HG02571 (cell line): ENCODE data around the gene ANO4.
"Not testable (repeated sequence)": the region's sequence is repeated elsewhere in the genome, so short reads cannot be mapped to it uniquely, and the experiment has no call there.

Source experiments
- ATAC-seq: cut with Tn5 transposase; IDR thresholded peaks from one replicate; pipeline ENCODE4 v1.9.1; 2021; ENCODE audit warnings: mild to moderate bottlenecking, moderate library complexity; ENCODE audit not compliant: unreplicated experiment

ANO4 gene

DNA sequence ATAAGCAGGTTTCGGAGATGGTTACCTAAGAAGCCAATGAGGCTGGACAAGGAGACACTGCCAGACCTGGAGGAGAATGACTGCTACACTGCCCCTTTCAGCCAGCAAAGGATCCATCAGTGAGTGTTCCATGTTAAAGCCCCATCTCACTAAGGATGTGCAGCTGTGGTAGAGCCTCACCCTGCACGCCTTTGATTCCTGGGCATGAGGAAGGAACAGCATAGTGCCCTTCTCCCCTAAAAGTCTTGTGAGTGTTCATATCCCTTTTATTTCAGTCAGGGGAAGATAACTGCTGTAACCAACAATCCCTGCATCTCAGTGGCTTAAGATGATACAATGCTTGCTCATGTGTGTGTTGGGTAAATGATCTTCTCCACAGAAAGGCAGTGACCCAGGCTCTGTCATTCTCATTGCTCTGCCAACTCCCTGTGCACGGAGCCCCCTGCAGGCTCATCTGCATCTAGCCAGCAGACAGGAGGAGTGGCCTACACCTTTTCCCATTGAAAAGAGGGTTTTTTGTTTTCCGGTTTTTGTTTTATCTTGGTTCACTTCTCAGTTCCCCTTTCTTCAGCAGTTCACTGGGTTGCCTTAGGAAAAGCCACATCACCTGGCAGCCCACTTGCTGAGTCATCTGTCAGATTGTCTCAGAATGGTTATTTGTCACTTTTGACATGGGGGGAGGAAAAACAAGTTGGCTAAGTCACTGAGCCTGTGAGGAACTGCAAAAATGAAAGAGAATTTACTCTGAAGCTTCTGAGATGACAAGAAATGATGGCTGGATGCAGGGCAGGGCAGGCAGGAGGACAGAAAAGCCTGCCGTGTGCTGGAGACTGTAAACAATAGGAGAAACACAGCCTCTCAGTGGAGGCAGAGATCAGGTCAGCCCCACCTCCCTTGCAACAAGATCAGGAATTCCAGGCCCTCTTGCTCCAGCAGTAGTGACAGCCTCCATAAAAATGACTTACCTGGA is 193.3 kb downstream of the ANO4 start:
- ATAC-seq = peak; percentile 94

DNA sequence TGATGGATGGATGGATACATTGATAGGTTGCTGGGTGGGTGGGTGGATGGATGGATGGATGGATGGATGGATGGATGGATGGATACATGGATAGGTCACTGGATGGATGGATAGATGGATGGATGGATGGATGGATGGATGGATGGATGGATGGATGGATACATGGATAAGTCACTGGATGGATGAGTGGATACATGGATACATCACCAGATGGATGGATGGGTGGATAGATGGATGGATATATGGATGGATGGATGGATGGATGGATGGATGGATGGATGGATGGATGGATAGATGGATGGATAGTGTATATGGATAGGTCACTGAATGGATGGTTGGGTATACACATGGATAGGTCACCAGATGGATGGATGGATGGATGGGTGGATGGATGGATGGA is 194.9 kb downstream of the ANO4 start:
- not testable (repeated sequence) for ATAC-seq

DNA sequence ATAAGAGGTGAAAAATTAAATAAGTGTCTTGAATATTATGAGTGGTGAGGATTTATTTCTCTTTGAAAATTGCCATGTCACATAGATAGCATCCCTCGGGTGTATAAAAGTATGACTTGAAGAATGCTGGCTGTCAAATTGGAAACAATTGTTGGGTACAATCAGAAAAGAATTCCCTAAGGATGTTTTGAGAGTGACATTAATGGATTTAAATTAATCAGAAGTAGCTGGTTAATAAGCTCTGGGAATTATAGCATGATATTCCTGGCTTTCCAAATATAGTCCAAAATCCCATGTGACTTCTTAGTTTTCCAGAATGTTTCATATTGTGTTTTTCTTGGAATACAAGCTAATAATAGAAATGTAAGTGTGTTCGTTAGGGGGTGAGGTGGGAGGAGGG is 196.5 kb downstream of the ANO4 start:
- ATAC-seq = no peak

DNA sequence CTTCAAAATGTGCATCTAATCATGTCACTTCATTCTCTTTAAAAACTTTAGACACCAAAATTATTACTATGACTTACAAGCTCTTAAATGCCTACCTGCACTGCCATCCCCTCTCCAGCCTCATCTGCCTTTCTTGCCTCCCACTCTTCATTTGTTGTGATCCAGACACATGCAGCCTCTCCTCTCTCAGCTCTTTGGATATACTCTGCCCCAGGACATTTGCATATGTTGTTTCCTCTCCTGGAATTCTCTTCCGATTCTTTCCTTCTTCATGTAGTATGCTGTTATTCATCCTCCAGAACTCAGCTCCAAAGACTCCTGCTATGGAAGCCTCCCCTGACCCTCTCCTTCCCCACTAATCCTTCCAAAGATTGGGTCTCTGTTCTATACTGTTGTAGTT is 197.6 kb downstream of the ANO4 start:
- ATAC-seq = no peak

DNA sequence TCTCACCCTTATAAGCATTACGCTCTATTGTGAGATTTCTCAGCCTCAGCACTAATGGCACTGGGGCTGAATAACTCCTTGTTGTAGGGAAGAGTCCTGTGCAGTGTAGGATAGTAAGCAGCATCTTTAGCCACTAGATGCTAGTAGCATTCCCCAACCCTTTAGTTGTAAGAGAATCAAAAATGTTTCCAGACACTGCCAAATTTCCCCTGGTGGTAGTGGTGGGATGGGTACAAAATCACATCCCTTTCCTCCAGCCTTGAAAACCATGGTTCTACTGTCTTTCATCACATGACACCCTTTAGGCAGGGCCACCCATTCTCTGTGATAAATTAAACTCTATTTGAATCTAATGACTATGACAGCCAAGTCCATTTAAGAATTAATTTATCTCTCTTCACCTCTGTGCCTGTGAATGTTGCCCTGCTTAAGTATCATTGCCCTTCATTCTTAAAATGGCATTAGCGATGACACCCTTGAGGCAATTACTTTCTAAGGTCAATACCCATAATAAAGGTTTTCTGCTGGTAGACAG is 199.4 kb downstream of the ANO4 start:
- no peak for ATAC-seq

DNA sequence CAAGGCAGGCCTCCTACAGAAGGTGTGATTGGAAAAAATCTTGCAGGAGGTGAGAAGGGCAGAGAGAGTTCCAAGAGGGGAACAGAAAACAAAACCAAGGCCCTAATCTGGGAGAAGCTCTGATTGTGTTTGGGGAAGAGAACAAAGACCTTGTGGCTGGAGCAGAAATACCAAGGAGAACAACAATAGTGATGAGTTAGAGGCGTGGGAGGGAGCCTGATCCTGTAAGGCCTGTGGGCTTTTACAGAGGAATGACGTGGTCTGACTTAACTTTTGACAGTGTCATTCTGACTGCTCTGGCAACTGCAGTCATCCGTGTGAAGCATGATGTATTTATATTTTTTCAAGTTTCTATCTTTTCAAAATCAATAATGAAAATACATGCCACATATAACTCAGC is 200.6 kb downstream of the ANO4 start:
- peak; percentile 58 for ATAC-seq

DNA sequence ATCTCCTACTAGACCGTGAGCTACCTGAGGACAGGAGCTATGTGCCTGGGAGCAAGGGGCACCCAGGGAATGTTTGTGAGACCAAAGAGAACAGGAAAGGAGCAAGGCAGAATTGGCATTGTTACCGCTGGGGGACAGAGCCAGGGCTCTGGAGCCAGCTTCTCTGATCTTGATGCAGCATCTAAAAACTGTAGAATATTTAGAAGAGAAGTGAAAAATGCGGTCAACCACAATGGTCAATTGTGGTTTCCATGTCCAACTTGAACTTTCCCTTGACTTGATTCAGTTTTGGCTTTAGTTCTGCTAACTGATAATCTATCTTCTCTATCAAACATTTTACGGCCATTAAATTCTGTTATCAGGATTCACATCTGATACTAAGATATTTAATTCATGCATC is 201.2 kb downstream of the ANO4 start:
- ATAC-seq = peak; percentile 60

DNA sequence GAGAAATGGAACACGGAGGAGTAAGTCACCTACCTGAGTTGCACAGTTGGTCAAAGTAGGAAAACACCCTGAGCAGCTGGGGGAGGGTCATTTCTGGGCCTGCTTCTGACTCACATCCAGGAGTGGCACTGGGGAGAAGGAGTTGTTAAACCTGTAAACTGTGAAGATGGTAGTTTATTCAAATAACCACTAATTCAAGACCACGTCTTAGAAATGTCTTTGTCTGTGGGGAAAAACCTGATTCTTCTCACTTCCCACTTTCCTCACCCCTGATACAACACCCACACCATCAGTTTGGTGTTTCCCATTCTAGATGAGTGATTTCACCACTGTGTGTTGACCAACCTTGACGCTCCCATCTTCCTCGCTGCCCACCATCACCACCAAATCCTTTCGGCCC is 207.1 kb downstream of the ANO4 start:
- peak; percentile 79 for ATAC-seq

DNA sequence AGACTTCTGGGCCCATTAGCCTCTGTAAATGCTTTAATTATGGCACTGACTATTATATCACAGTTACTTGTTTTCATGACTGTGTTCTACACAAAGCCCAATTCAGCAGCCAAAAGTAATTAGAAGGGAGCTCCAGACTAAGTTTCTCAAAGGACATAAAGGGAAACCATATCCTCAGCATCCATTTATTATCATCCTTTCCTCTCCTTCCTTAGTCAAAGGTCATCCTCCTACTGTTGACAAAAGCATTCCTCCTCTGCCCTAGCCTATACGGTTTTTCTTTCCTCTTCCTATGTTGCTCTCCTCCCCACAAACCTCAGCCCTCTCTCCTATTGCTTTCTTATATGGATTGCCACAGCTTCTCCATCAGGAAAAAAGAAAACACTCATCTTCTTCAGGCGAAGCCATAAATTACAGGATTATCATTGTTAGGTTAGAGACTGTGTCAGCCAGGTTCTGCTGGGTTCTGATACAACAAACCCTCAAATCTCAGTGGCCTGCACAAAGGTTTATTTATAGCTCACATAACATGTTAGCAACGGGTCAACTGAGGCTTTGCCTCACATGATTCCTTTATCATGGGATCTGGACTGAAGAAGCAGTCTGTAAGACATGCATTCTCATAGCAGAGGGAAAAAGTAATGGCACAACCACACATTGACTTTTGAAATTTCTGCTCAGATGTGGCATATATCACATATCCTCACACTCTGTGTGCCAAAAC is 208.3 kb downstream of the ANO4 start:
- no peak for ATAC-seq

DNA sequence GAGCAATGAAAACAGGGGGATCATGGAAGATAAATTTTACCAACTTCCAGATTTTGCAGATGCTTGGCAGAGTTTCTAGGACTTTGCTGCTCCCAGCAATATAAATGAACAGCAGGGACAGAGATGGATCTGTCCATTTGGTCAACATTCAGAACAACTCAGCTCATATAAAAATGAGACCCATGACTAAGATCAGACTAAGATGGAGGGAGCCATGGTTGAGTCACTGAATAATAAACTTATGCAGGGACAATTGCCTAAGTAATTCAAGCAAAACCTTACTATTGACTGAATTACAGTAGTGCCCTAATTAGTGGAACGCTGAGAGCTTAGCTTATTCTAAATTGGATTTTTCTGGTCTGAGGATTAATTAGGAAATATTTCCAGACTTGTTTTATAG is 210.3 kb downstream of the ANO4 start:
- no peak for ATAC-seq

DNA sequence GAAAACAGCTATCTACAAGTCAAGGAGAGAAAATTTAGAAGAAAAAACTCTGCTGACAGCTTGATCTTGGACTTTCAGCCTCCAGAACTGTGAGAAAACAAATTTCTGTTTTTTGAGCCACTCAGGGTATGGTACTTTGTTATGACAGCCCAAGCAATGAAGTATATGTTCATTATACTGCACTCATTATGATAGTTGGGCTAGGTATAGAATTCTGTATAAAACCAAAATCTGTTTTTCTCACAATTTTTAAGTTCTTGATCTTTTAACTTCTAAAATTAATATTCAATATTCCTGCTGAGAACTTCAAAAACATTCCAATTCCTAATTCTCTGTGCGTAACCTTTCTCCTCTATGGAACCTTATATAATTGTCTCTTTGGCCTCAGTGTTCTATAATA is 214.7 kb downstream of the ANO4 start:
- no peak for ATAC-seq

DNA sequence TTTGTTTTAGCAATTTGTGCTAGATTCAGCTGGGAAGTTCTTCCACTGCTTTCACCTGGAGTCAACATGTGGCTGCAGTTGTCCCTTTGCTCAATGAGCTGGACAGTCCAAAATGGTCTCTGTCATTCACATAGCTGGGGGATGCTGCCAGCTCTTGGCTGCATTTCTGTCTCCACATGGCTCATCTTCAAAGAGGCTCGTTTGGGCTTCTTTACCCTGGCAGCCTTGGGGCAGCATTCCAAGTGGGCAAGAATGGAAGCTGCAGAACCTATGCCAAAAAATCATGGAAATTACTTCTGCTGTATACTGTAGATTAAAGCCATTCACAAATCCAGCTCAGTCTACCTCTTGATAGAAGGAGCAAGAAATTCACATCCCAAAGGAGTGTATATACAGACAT is 216.3 kb downstream of the ANO4 start:
- ATAC-seq = no peak

DNA sequence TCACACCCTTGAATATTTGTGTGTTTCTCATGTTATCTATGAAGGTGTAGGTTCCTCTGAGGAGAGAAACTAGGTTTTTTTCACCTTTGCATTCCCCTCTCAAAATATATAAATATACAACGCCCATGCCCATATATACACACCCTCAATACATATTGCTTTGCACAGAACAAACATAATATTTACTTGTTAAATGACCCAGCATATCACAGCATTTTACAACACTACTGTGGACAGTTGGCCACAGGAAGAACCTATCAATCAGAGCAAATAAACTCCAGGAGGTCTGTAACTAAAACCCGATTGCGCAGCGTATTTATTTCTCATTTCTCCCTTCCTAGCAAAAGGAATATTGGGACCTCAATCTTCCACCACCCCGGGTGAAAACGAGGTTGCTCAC is 219.4 kb downstream of the ANO4 start:
- ATAC-seq = no peak

DNA sequence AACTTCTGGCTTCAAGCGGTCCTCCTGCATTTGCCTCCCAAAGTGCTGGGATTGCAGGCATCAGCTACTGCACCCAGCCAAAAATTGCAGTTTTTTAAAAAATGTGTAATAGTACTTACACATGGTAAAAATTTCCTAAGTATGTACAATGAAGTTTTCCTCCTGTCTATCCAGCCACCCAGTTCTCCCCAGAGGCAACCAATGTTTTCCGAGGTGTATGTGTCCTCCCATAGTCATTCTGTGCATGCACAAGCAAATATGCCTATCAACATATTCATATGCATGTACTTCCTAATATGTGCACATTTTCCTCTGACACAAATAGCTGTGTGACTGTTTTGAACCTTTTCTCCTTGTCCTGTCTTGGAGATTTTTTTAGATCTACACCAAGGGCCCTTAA is 220.5 kb downstream of the ANO4 start:
- ATAC-seq = no peak

DNA sequence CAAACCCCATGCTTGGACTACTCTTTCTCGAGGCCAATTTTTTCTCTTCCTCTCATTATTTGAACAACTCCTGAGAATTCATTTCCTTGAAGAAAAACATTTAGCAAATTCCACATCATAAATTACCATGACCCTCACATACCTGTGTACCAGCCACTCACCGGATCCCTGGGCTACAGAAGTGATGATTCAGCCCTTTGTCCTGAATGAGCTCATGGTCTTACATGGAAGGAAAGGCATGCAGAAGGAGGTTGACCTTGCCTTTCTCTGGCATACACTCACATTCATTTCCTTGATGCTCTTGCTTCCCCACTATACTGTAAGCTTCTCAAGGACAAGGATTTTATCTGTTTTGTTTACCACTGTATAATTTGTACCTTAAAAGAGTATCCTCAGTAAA is 224.0 kb downstream of the ANO4 start:
- no peak for ATAC-seq

DNA sequence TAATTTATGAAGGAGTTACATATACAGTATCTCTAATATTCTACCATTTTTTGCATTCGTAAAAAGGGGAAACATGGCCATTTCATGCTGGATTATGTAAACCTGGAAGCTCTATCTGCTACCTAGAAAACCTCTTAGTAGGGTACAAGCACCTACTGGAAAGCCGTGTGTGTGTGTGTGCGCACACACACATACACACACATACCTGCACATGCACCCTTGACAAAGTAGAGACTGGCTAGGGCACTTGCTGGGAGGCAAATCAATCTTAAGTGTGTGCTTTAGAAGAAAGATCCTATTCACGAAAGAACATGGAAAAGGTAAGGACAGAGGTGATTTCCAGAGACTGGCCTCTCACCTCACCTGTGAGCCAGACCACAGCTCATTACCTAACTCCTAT is 224.6 kb downstream of the ANO4 start:
- no peak for ATAC-seq

DNA sequence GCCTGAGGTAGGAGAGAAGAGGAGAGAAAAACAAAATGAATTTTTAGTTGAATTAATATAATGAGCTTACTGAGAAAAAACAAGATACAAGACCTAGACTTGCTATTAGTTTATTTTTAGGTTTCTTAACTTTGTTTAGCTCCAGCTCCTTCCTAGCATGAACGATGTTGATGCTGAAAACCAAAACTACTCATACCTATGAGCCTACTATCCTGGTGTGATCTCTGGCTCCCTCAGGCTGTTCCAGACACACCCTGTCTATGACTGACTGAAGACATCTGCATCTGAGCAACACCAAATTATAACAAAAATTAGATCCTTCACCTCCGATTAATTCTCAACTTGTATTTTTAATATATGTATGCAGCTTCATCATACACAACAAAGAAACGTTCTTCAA is 225.1 kb downstream of the ANO4 start:
- ATAC-seq = no peak

DNA sequence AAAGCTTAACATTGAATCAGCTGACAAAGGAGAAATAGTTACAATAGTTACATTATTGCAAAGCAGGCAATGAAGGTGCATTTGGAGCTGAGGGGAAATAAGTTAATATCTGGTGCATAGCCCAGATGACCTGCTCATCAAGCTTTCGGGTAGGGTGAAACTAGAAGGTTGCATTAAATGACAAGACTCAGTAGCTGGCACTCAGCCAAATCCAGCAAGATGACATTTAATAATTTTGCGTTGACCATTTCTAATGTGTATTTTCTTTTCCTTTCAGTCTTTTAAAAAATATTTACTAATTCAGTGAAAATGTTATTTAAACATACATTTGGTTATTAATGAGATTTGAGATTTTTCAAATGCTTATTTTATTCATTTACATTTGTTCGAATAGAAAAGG is 226.9 kb downstream of the ANO4 start:
- ATAC-seq = no peak

DNA sequence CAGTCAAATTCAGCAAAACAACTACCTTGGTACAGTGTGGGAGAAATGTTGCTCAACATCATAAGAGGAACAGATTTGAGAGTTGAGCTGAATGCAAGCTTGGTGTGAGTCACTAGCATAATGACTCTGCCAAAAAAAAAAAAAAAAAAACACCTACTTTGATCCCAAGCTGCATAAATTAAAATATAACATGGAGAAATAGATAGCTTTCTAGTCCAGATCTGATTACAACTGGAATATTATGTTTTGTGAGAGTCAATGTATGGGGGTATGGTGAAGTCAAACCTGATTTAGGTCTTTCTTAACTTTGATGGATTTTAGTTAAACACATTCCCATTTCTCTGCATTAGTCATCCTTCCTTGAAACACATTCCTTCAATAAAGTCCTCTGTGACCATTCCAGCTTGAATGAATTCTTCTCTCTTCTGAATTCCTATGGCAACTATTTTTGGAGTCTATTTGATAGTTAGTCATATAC is 227.4 kb downstream of the ANO4 start:
- no peak for ATAC-seq

DNA sequence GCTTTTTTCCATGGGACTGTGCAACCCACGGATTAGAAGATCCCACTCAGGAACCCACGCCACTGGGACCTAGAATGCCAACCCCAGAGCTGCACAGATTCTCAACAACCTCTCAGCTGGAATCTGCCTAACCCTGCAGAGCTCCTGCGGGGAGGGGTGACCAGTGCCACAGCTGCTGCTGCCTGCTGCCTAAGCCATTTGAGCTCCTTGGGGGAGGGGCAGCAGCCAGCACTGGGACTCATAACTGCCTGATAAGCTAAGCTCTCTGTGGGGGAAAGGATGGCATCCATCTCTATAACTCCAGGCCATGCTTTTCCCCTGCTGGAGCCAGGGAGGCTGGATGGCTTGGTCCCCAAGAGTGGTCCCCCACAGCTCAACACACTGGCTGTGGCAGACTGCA is 232.6 kb downstream of the ANO4 start:
- ATAC-seq = no peak

DNA sequence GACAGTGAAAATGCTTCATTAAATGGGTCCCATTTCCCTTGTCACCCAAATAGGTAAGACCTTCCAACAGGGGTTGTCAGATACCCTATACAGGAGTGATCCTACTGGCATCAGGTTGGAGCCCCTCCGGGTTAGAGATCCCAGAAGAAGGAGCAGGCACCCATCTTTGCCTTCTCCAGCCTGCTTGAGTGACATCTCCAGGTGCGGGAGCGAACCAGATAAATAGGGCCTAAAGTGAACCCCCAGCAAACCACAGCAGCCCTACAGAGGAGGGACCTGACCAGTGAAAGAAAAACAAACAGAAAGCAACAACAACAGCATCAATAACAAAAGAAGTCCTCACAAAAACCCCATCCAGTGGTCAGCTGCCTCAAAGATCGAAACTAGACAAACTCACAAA is 233.2 kb downstream of the ANO4 start:
- ATAC-seq = no peak
